HG03108 (cell line): ENCODE results near the gene CNIH3.
"Not testable (repeated sequence)": the region's sequence is repeated elsewhere in the genome, so short reads cannot be mapped to it uniquely, and the experiment has no call there.

Experiments
- ATAC-seq: cut with Tn5 transposase; IDR thresholded peaks from one replicate; pipeline ENCODE4 v1.9.1; 2021; ENCODE audit warnings: moderate library complexity; ENCODE audit not compliant: unreplicated experiment

Gene CNIH3

GRCh38 chr1:224615861-224616755 is at the start of gene CNIH3:
Gene CNIH3 (plus strand): TSS chr1:224616317. CDS start chr1:224617175, 858 bp downstream.
- no peak for ATAC-seq

- ATAC-seq: not testable (repeated sequence)
Measured at GRCh38 chr1:224566492-224566891, 49.6 kb upstream of the CNIH3 start.

GRCh38 chr1:224569276-224569675 is 46.8 kb upstream of the CNIH3 start:
- no peak for ATAC-seq

DNA sequence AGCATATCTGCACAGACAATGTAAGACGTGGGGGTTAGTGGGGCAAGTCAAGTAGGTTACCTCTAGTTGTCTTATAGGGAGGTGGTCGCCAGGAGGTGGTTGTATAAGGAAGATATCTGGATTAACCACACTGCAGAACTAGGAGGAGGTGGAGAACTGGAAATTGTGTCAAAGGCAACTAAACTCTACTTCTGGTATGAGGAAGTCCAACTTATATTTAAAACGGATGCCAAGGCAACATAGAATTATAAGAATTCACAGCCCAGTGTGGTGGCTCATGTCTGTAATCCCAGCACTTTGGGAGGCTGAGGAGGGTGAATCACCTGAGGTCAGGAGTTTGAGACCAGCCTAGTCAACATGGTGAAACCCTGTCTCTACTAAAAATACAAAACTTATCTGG is 44.1 kb upstream of the CNIH3 start:
- not testable (repeated sequence) for ATAC-seq

DNA sequence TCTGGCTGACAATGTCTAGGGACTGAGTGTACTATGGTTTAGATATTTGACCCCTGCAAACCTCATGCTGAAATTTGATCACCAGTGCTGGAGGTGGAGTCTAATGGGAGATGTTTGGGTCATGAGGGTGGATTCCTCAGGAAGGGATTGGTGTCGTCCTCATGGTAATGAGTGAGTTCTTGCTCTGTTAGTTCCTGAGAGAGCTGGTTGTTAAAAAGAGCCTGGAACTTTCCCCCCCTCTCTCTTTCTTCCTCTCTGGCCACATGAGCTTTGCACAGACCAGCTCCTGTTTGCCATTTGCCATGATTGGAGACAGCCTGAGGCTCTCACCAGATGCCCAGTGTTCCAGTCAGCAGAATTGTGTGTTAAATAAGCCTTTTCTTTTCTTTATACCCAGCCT is 36.6 kb upstream of the CNIH3 start:
- ATAC-seq: no peak

DNA sequence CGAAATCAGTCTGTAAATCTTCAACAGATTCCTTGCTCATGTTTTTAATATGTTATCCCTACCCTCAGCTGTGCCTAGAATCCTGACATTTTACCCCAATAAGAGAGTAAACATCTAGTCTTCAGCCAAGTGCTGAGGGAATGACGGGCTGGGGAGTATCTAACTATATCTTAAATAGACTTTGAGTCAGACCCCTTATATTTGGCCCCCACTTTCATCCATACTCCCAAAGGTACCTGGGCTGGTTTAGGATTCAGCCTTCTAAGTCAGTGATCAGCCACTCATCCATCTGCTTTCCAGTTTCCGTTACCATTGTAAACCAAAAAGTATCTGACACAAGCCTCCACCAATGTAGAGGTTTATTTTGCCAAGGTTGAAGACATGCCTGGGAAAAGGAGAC is 36.1 kb upstream of the CNIH3 start:
- ATAC-seq: no peak

DNA sequence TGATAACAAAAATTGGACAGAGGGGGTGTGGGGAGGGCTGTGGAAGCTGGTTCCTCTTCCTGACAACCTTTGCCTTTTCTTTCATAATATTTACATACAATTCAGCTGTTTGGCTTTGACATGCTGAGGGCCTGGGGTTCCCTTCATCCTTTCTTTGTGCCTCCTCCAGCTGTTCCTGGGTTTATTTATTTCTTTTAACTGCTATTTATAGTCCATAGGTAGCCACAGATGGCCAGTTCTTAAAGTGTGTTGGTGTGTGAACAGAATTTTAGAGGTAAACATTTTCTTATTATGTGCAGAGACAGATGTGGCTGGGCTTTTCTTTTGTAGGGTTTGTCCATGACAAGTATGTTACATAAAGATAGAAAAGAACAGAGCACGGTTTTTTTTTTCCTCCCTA is 34.1 kb upstream of the CNIH3 start:
- no peak for ATAC-seq

- no peak for ATAC-seq
Measured at GRCh38 chr1:224583774-224584173, 32.3 kb upstream of the CNIH3 start.

GRCh38 chr1:224585051-224585450 is 31.1 kb upstream of the CNIH3 start:
- no peak for ATAC-seq

GRCh38 chr1:224587051-224587450 is 29.1 kb upstream of the CNIH3 start:
- ATAC-seq: no peak

GRCh38 chr1:224588515-224588914 is 27.6 kb upstream of the CNIH3 start:
- ATAC-seq: no peak

DNA sequence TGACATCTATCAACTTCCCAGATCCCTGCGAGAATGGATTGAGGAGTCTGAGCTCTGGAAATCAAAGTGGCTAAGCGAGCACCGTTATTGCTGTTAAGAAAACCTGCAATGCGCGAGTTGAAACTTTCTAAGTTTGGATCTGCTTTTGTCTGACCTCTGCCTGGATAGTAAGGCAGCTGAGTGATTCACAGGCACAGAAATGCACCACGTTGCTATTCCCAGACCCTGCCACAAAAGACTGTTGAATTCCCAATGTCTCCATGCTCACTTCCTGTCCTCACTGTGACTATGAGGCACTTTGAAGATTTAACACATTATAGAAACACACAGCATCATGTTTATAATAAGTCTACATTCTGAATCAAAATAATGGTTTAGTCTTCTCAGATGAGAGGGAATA is 27.1 kb upstream of the CNIH3 start:
- ATAC-seq: no peak

- ATAC-seq: no peak
Measured at GRCh38 chr1:224591326-224591725, 24.8 kb upstream of the CNIH3 start.

- peak; percentile 58 for ATAC-seq
Measured at GRCh38 chr1:224592636-224593582, 23.2 kb upstream of the CNIH3 start.

- no peak for ATAC-seq
Measured at GRCh38 chr1:224594360-224594759, 21.8 kb upstream of the CNIH3 start.

DNA sequence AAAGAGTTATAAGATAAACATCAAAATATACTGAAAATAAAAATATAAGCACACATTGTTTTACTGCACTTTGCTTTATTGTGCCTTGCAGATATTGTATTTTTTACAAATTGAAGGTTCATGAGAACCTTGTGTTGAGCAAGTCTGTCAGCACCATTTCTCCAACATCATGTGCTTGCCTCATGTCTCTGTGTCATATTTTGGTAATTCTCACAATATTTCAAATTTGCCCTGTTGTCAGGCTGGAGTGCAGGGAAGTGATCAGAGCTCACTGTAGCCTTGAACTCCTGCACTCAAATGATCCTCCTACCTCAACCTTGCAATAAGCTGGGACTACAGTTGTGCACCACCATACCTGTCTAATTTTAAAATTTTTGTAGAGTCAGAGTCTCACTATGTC is 21.3 kb upstream of the CNIH3 start:
- no peak for ATAC-seq

GRCh38 chr1:224605482-224606181 is 10.5 kb upstream of the CNIH3 start:
- no peak for ATAC-seq

- ATAC-seq: no peak
Measured at GRCh38 chr1:224607188-224608148, 8.6 kb upstream of the CNIH3 start.

GRCh38 chr1:224609333-224609732 is 6.8 kb upstream of the CNIH3 start:
- no peak for ATAC-seq

GRCh38 chr1:224612246-224612645 is 3.9 kb upstream of the CNIH3 start:
- no peak for ATAC-seq
